Stimulated activated CD8-positive, alpha-beta memory T cell treated with anti-CD3 and anti-CD28 coated beads, Interleukin-7, amount 100 ng/mL, for 48 hours (primary cell): ENCODE measurements around the gene SPINT3.

ENCODE experiments used
- DNase-seq, 2 donors: peaks; one replicate each; pipeline ENCODE4 v3.0.0-alpha.2; 2020; ENCODE audit warnings: low read depth in 1 of 2; ENCODE audit errors: extremely low read depth in 1 of 2

SPINT3 gene

DNA sequence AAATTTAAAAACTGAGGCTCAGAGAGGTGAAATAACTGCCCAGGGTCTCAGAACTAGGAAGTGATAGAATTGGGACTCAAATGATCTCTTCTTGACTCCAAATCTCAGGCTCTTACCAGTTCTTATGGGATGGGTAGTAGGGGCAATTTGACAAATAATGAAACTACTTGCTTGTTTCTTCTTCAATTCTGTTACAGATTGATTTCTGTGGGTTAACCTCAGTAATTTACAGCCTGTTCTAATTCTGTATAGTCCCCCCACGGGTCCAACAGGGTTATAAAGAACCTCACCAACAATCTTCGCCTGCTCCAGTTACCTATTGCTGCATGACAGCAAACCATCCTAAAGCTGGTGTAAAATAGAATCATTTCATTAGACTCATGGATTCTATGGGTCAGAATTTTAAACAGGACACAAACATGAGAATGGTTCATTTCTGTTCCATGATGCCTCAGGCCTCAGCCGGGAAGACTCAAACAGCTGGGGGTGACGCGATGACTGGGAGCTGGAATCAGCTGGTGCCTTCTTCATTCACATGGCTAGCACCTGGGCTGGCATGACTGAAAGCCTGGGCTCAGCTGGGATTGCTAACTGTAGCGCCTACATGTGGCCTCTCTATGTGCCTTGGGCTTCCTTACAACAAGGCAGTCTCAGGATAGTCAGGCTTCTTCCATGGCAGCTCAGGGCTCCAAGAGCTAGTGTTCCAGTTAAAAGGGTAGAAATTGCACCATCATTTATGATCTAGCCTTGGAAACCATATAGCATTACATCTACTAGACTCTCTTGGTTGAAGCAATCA lies 52.5 kb downstream of the SPINT3 start:
- no peak for DNase-seq
